WI38 (cell line): ENCODE results near the gene KRTAP22-1.

Experiments
- H3K4me3 ChIP-seq: 2 replicates; pipeline ENCODE4 v1.5.1; 2011; ENCODE audit warnings: low read depth, mild to moderate bottlenecking, control low read depth, low read length
- TF ChIP-seq, protein P1 (sequence below): IDR thresholded peaks from 2 replicates; pipeline ENCODE4 v1.5.1; 2012; ENCODE audit warnings: low read depth, mild to moderate bottlenecking, control low read depth, low read length

The KRTAP22-1 gene

GRCh38 chr21:30600787-30601186 is at the start of gene KRTAP22-1:
TSS of gene KRTAP22-1 (plus strand) at chr21:30601087.
- TF ChIP-seq, protein P1, sequence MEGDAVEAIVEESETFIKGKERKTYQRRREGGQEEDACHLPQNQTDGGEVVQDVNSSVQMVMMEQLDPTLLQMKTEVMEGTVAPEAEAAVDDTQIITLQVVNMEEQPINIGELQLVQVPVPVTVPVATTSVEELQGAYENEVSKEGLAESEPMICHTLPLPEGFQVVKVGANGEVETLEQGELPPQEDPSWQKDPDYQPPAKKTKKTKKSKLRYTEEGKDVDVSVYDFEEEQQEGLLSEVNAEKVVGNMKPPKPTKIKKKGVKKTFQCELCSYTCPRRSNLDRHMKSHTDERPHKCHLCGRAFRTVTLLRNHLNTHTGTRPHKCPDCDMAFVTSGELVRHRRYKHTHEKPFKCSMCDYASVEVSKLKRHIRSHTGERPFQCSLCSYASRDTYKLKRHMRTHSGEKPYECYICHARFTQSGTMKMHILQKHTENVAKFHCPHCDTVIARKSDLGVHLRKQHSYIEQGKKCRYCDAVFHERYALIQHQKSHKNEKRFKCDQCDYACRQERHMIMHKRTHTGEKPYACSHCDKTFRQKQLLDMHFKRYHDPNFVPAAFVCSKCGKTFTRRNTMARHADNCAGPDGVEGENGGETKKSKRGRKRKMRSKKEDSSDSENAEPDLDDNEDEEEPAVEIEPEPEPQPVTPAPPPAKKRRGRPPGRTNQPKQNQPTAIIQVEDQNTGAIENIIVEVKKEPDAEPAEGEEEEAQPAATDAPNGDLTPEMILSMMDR, result no peak

GRCh38 chr21:30552782-30553181 is 48.1 kb upstream of the KRTAP22-1 start:
- TF ChIP-seq, protein P1, result no peak
- no peak overlapping the region for H3K4me3 ChIP-seq

More at GRCh38 chr21:30600787-30601186, at the start of gene KRTAP22-1:
- no peak within 1 kb of the TSS for H3K4me3 ChIP-seq

- no peak overlapping the region for H3K4me3 ChIP-seq
- TF ChIP-seq, protein P1, result no peak
Observed at GRCh38 chr21:30555095-30555494, 45.8 kb upstream of the KRTAP22-1 start.

DNA sequence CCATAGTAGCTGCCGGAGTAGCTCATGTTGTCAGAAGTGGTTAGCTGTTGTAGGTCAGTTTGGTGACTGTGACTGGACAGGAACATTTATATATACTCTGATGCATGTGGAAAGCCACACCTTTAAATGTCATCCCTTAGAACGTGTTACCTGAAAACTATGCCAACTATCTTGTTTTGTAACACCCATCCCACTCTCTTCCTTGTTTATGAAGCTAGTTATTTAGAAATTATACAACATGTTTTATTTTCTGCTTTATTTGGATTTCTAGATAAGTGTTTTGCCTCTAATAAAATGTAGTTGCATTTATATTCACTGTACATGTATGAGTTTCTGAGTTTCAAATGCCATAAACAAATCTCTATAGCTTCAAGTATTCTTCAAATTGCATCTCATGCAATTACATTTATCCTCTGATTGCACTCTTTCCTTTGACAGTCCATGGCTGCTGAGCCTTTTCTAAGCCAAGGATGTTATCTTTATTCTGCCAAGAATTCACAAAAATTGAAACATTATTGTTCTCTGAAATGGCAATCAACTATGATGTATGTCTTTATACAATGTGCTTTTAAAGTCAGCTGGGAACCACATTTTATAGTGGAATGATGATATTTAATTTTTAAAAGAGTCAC is 39.5 kb upstream of the KRTAP22-1 start, which contains the start of gene KRTAP19-7:
TSS of gene KRTAP19-7 (minus strand) at position 51 of the 632 bp plus-strand sequence. CDS start at position 26, 25 bp downstream.
- TF ChIP-seq, protein P1, result no peak

GRCh38 chr21:30561957-30562356 is 38.9 kb upstream of the KRTAP22-1 start:
- TF ChIP-seq, protein P1, result no peak
- no peak overlapping the region for H3K4me3 ChIP-seq

More for the DNA sequence above, 39.5 kb upstream of the KRTAP22-1 start, which contains the start of gene KRTAP19-7:
- H3K4me3 ChIP-seq, result no peak within 1 kb of the TSS

DNA sequence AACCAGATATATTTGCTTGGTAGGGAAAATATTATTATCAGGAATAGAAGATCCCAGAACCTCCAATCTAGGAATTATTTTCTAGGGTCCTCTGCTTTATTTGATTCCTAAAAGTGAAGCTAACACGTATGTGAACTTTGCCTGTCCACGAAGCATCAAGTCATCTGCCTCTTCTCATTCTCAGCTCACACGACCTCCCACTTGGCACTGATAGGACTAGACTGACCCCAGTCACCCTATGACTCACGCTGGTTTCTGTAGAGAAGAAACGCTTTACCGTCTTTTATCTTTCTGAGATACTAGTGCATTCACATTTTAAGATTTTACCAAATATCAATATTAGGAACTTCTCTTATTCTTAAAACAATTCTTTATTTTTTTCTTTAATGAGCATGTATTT is 37.8 kb upstream of the KRTAP22-1 start:
- TF ChIP-seq, protein P1, result no peak
- no peak overlapping the region for H3K4me3 ChIP-seq

DNA sequence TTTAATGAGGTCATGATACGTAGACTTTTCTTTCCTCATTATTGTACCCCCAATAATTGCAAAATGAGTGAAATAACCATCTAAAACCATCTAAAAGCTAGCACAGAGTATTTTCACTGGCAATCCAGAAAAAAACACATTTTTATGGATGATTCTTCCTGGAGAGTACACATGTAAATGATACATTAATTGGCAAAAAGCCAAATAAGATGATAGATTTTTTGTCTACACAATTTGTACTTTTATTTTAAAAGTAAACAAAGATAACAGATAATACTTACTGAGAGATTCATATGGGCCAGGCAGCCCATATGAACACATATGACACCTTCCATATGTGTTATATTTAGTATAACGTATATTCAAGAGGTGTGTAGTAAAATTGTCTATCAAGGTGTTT is 37.3 kb upstream of the KRTAP22-1 start:
- no peak overlapping the region for H3K4me3 ChIP-seq
- TF ChIP-seq, protein P1, result no peak
